SKM-1 treated with dmso at 0.1 percent for 144 hours (cell line): ENCODE data around the gene ZNF808.
"Not testable (repeated sequence)": the region's sequence is repeated elsewhere in the genome, so short reads cannot be mapped to it uniquely, and the experiment has no call there.

ENCODE experiments used
- DNase-seq: peaks from one replicate; lab custom pipeline; 2025; ENCODE audit not compliant: unreplicated experiment; lab: John Stamatoyannopoulos, UW

ZNF808 gene

DNA sequence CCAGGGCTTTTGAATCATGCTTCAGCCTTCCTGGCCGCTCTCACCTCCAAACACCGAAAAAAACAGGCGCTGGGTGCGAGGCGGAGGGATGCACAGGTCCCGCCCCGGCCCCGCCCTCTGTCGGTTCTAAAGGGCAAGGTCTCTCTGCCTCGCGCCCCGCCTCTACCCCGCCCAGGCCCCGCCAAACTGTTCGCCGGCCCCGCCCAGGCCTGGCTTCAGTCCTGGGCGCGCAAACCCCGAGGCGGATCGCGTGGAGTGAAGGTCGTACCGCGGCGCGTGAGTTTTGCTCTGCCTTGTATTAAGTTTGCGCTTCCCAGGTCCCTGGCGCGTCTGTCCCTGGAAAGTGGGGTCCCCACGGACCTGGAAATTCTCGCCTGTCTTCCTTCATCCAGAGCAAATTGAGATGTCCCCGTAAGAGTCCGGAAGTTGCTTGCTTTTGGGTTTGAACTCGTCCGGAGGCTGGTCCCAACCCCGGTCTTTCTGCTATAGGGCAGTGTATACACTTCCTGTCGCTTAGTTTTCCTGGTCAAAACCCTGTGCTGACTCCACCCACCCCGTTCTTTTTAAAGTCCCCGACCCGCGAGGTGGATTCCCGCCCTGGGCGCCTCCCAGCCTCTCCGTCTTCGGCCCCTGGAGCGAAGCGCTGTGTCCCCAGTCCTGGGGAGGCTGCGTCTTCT is 8.4 kb downstream of the ZNF808 start:
- no peak for DNase-seq

DNA sequence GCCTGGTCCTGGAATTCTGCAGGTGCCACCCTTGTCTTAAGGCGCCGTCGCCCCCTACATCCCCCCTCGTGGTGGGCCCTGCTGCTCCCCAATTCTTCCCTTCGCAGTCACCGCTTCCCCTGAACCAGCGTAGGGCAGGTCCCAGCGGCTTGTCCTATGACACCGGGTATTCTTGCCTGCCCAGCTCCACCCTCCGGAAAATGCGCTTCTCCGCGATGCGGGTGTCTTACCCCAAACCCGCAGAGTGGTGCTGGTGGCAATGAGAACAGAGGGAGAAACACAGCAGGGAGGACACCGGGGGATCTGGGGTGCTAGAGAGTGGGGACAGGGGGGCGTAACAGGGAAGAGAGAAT is 9.0 kb downstream of the ZNF808 start:
- DNase-seq: no peak

DNA sequence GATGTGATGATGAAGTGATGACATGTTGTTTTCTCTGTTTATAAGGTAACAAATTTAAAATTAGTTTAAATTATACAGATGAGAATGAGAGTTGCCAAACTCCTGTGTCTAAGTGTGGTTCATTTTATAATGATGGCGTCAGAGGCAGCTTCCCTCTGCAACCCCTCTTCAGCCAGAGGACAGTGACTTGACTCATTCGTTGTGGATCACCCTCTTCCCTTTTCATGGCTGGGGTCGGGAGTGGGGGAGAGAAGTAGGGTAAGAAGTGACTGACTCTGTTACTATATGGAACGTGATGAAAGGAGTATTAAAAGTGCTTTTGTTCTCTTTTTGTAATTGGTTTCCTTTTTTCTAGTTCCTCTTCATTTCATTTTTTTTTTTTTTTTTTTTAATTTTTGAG is 11.3 kb downstream of the ZNF808 start:
- DNase-seq: not testable (repeated sequence)

DNA sequence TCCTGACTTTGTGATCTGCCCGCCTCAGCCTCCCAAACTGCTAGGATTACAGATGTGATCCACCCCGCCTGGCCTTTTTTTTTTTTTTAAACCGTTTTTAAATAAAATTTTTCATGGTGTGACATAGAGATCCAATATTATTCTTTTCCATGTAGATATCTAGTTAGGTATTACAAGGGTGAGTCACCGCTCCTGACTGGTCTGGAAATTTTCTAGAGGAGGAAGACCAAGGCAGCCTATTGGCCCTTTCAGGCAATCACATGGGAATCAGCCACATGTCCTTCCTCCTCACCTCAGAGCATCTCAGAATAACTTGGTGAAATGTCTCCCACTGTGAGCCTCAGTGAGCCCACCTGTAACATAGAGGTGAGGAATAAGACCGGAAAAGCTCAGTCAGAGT is 13.7 kb downstream of the ZNF808 start:
- not testable (repeated sequence) for DNase-seq

DNA sequence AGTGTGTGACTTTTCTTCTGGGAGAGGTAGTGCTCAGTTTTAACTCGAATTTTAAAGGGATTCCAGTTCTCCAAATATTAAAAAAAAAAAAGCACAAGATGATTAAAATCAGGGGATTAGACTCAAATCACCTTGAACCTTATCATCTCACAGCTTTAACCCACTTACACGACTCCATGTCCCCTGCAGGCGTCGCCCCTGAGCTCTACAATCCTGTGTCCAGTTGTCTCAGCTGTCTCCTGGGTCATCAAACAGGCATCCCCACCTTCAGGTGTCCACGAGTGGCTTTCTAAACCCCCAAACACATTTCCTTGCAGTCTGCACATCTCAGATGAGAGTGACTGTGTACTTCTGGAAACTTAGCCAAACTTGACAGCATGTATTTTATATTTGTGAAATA is 14.1 kb downstream of the ZNF808 start:
- no peak for DNase-seq

DNA sequence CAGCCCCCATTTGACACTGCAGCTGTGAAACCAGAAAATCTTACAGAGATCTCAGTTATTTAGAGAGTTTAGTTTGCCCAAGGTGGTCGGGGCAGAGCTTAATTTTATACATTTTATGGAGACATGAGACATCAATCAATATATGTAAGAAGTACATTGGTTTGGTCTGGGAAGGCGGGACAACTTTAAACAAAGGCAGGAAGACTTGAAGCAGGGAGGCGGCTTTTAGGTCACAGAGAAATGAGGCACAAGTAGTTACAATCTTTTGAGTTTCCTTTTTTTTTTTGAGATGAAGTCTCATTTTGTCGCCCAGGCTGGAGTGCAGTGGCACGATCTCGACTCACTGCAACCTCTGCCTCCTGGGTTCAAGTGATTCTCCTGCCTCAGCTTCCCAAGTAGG is 15.1 kb downstream of the ZNF808 start:
- DNase-seq: not testable (repeated sequence)

DNA sequence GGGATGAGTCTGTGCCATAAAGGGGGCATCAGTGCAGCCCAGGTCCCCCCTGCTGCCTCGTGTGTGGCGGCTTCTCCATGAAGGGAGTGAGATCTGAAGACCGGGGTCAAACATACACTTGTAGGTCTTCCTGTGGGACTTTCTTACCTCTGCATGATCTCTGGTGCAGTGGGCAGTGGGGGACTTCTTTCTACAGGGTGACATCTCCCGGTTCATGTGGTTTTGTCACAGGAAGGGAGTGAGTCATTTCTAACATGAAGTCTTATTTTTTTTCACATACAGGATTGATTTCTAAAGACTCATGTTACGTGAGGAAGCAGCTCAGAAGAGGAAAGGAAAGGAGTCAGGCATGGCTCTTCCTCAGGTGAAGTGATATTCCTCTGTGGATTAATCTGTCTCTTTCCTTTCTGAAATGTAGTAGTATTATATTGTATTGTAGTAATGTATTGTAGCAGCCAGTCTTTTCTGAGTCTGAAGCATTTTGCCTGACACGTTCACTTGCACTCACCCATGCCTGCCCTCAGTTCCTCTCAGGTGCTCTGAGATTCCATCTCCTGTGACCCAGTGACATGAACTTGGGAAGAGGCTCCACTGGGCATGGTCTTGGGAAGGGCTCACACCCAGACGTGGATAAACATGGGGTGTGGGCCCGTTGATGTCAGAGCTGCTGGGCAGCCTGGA is 15.7 kb downstream of the ZNF808 start:
- DNase-seq: no peak

DNA sequence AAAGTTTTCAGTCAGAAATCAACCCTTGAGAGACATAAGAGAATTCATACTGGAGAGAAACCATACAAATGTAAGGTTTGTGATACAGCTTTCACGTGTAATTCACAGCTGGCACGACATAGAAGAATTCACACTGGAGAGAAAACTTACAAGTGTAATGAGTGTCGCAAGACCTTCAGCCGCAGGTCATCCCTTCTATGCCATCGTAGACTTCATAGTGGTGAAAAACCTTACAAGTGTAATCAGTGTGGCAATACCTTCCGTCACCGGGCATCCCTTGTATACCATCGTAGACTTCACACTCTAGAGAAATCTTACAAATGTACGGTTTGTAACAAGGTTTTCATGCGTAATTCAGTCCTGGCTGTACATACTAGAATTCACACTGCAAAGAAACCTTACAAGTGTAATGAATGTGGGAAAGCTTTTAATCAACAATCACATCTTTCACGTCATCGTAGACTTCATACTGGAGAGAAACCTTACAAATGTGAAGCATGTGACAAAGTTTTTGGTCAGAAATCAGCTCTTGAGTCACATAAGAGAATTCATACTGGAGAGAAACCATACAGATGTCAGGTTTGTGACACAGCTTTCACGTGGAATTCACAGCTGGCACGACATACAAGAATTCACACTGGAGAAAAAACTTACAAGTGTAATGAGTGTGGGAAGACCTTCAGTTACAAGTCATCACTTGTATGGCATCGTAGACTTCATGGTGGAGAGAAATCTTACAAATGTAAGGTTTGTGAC is 26.9 kb downstream of the ZNF808 start:
- DNase-seq: no peak

DNA sequence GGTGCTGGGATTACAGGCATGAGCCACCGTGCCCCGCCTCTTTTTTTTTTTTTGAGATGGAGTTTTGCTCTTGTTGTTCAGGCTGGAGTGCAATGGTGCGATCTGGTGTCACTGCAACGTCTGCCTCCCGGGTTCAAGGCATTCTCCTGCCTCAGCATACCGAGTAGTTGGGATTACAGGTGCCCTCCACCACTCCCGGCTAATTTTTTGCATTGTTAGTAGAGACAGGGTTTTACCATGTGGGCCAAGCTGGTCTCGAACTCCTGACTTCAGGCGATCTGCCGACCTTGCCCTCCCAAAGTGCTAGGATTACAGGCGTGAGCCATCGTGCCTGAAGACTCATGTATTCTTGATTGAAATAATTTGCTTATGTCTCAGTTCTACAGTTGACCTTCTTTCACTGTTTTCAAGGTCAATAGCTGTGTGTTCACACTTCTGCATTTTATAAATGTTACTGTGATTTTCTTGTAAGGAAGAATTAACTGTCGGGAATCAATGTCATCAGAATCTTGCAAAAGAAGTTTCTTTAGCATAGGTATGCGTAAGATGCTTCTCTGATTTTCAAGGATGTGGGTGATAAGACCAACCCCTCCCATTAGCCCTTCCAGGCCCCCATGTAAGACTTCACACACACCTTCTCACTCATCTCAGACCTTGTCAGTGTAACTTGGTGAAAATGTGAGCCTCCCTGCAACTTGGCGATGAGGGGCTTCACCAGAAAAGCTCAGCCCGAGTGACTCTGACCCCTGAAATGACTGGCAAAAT is 29.9 kb downstream of the ZNF808 start:
- DNase-seq: no peak

DNA sequence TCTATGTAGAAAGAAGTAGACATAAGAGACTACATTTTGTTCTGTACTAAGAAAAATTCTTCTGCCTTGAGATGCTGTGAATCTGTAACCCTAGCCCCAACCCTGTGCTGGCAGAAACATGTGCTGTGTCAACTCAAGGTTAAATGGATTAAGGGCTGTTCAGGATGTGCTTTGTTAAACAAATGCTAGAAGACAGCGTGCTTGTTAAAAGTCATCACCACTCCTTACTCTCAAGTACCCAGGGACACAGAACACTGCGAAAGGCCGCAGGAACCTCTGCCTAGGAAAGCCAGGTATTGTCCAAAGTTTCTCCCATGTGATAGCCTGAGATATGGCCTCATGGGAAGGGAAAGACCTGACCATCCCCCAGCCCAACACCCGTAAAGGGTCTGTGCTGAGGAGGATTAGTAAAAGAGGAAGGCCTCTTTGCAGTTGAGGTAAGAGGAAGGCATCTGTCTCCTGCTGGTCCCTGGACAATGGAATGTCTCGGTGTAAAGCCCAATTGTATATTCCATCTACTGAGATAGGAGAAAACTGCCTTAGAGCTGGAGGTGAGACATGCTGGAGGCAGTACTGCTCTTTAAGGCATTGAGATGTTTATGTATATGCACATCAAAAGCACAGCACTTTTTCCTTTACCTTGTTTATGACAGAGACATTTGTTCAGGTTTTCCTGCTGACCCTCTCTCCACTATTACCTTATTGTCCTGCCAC is 31.4 kb downstream of the ZNF808 start:
- DNase-seq: not testable (repeated sequence)

DNA sequence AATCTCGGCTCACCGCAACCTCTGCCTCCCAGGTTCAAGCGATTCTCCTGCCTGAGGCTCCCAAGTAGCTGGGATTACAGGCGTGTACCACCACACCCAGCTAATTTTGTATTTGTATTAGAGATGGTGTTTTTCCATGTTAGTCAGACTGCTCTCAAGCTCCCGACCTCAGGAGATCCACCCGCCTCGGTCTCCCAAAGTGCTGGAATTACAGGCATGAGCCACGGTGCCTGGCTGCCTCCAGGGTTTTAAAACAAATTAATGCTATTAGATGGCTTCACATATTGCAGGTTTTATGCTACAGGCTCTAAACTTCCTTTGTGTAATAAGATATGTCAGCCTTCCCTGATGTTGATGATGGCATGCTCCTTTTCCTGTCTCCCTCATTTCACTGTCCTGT is 34.1 kb downstream of the ZNF808 start:
- not testable (repeated sequence) for DNase-seq

DNA sequence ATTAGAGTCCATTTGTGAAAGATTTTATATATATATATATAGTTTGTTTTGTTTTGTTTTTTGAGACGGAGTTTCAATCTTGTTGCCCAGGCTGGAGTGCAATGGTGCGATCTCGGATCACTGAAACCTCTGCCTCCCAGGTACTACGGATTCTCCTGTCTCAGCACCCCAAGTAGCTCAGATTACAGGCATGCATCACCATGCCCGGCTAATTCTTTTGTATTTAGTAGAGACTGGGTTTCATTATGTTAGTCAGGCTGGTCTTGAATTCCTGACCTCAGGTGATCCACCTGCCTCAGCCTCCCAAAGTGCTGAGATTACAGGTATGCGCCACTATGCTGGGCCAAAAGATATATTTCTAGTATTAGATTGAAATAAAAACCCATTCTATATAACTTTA is 38.7 kb downstream of the ZNF808 start:
- DNase-seq: no peak

DNA sequence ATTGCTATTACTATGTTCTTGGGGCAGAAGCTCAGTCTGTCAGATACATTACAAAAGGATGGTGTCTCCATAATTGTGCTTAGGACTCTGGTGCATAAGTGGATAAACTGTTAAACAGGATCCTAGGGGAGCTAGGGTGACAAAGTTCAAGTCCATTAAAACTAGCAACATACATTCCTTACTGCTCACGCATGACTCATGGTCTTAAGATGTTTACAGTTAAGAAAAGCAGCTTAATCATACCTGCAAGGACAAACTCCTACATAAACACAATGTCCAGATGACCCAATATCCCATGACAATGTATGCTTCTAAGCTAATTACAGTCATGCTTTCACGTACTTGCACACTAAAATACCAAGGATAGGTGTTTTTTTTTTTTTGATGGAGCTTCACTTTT is 39.1 kb downstream of the ZNF808 start:
- DNase-seq: no peak

DNA sequence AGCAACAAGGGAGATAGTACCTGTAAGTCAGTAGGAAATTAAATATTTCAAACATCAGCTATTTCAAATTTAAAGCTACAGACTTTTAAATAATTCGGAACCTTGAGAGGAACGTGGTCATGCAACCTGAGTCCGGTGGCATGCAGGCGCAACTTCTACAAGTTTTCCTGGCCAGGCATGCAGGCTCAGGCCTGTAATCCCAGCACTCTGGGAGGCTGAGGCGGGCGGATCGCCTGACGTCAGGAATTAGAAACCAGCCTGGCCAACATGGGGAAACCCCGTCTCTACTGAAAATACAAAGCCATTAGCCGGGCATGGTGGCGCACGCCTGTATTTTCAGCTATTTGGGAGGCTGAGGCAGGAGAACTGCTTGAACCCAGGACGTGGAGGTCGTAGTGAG is 40.5 kb downstream of the ZNF808 start:
- DNase-seq: no peak

DNA sequence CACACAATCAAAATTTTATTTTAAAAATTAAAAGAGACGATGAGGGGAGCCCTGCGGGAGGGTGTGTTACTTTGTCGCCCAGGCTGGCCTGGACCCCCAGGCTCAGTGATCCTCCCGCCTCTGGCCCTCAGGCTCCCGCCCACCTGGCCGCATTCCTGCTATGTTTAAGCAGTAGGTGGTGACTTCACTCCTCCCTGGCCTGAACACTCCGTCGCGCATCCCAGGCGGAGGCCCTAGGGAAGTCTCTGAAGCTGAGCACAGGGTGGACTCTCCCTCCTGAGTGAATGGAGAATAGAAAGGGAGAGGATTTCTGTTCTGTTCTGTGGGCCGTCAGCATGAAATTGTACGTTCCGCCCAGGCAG is 42.2 kb downstream of the ZNF808 start:
- not testable (repeated sequence) for DNase-seq

DNA sequence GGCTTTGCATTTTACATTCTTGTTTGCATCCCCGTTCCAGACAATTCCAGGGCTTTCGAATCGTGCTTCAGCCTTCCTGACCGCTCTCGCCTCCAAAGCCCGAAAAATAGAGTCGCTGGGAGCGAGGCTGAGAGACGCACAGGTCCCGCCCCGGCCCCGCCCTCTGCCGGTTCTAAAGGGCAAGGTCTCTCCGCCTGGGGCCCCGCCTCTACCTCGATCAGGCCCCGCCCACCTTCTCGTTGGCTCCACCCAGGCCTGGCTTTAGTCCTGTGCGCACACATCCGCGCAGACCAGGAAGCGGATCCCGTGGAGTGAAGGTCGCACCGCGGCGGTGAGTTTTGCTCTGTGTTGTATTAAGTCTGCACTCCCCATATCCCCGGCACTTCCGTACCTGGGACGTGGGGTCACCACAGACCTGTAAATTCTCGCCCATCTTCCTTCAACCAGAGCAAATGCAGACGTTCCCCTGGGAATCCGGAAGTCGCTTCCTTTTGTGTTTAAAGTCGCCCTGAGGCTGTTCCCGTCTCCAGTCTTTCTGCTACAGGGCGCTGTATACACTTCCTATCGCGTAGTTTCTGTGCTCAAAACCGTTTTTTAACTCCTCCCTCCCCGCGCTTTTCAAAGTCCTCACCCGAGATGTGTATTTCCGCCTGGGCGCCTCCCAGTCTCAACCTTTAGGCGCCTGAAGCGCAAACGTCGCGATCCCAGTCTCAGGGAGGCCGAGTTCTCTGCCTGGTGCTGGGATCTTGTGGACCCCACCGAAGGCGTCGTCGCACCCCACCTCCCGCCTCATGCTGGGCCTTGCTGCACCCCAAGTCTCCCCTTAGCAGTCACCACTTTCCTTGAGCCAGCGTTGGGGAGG is 42.8 kb downstream of the ZNF808 start, which contains the start of gene ZNF701:
ZNF701 (plus strand) TSS at position 288 of the 862 bp plus-strand sequence. CDS start 3,861 bp downstream, outside the sequence.
- peak; percentile 62 for DNase-seq

DNA sequence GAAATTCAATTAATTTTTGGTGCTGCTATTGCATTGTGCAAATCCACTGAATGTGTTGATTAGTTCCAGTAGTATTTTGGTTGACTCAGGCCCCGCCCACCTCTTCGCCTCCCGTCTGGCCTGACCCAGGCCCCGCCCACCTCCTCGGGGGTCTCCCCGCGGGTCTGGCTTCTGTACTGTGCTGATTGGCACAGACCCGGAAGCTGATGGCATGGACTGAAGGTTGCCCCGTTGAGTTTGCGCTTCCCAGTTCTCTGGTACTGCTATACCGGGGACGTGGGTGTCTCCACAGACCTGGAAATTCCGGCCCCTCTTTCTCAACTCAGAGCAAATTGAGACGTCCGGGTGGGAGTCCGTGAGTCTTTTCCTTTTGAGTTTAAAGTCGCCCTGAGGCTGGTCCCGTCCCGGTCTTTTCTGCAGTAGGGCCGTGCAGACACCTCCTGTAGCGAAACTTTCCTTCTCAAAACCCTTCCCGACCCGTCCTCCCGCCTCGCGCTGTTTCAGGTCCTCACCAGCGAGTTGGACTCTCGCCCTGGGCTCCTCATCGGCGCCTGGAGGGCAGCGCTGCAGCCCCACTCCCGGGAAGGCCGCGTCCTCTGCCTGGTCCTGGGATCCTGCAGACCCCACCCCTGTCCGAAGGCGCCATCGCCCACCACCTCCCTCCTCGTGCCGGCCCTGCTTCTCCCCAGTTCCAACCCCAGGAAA is 57.4 kb downstream of the ZNF808 start:
- DNase-seq: no peak

DNA sequence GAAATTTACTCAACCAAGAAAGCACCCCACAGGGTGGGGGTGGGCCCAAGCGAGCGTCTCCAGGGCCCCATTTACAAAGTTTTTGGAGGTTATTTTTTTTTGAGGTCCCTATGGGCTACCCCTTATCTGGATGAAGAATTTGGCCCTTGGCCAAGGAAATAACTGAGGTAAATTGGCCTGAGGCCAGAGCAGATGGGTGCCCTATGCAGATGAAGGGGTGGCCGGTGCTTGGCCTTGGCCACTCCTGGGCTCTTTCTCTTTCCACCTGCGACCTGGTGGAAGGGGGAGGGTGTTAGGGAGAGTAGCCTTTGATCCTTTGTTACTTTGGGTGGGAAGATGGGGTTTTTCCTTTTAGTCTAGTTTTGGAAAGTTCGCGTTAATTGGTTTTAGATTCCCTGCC is 58.1 kb downstream of the ZNF808 start:
- no peak for DNase-seq

DNA sequence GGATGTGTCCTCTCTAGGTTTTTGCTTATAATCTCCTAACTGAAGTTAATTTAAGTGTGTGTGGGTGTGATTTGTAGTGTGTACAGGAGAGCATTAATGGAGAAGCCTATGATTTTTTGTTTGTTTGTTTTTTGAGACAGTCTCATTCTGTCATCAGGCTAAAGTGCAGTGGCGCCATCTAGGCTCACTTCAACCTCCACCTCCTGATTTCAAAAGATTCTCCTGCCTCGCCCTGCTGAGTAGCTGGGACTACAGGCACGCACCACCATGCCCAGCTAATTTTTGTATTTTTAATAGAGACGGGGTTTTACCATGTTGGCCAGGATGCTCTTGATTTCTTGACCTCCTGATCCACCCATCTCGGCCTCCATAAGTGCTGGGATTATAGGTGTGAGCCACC is 63.3 kb downstream of the ZNF808 start:
- DNase-seq: no peak
